Muscle layer of duodenum (tissue), 2 donors: ENCODE results near the gene AXIN1.
"Not testable (repeated sequence)": the region's sequence is repeated elsewhere in the genome, so short reads cannot be mapped to it uniquely, and the experiment has no call there.

Experiments used
- H3K27ac ChIP-seq: one replicate; pipeline ENCODE4 v1.7.0; 2013; ENCODE audit warnings: mild to moderate bottlenecking, low read length
- H3K27me3 ChIP-seq: one replicate; pipeline ENCODE4 v1.7.0; 2013; ENCODE audit warnings: low read depth, mild to moderate bottlenecking, control low read depth, low read length
- H3K36me3 ChIP-seq, 2 donors: one replicate each; pipeline ENCODE4 v1.7.0; 2013; ENCODE audit warnings: low read length in 2 of 2, control low read depth in 1 of 2, mild to moderate bottlenecking in 1 of 2; ENCODE audit not compliant: insufficient read depth in 2 of 2, control insufficient read depth in 1 of 2
- H3K4me1 ChIP-seq, 2 donors: one replicate each; pipeline ENCODE4 v1.7.0; 2013; ENCODE audit warnings: low read length in 2 of 2, mild to moderate bottlenecking in 2 of 2, control low read depth in 1 of 2, moderate library complexity in 1 of 2; ENCODE audit not compliant: insufficient read depth in 2 of 2, control insufficient read depth in 1 of 2
- H3K4me3 ChIP-seq, 2 donors: one replicate each; pipeline ENCODE4 v1.7.0; 2013; ENCODE audit warnings: low read length in 2 of 2, low read depth in 1 of 2, mild to moderate bottlenecking in 1 of 2
- H3K9me3 ChIP-seq, 2 donors: one replicate each; pipeline ENCODE4 v1.7.0; 2013; ENCODE audit warnings: low read length in 2 of 2, control low read depth in 1 of 2, mild to moderate bottlenecking in 1 of 2; ENCODE audit not compliant: control insufficient read depth in 1 of 2
- donor health status: healthy.

AXIN1 gene

DNA sequence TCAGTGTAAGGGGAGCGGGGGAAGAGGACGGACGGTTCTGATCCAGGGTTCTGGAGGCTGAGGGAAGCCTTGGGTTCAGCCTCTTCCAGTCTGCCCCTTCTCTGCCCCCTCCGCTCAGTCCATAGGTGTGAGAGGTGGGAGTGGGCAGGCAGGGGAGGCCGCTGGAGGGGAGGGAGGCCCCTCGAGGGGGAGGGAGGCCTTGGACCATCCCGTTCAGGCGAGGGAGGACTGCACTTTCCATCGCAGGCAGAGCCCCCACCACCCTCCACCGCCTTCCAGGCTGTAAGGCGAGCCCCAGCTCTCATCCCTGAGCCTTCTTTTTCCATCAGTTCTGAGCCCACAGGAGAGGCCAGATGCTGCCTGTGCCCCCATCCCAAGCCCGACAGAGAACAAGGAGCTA lies 4.2 kb upstream of the AXIN1 start:
- Histone ChIP-seq H3K4me3 (no peak overlapping the region), H3K36me3 (no peaks in the 10 kb centered on the region), H3K27ac (no peak overlapping the region), H3K9me3 (no peaks in the 10 kb centered on the region), H3K4me1 (peaks cover 0 to 5% of the 10 kb centered on the region in 2 donors), H3K27me3 (no peaks in the 10 kb centered on the region)

DNA sequence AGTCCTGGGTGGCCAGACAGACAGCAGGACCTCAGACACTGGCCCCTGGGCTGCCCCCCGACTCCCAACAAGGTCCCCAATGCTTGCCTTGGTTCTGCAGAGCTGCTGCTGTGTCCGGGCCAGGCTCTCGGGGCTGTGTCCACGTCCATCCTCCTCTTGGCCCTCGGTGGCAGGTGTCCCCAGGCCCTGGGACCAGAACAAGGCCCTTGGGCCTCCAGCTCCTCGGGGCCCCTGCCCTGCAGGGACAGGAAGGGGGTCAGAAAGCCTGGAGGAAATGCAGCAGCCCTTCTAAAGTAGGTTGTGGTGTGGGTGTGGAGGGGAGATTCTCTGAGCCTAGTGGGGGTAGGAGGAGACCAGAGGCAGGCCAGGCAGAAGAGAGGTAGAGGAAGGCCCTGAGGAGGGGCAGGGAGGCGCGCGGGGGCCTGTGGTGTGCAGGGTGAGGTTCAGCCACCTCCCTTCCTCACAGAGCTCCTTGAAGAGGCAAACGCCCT lies 2.5 kb upstream of the AXIN1 start:
- Histone ChIP-seq H3K4me1 (peaks cover 0 to 5% of the 10 kb centered on the region in 2 donors), H3K27me3 (no peaks in the 10 kb centered on the region), H3K4me3 (no peak overlapping the region), H3K36me3 (no peaks in the 10 kb centered on the region), H3K27ac (no peak overlapping the region), H3K9me3 (no peaks in the 10 kb centered on the region)

- no peaks in the 10 kb centered on the region for H3K9me3 ChIP-seq
- H3K27me3 ChIP-seq, result no peaks in the 10 kb centered on the region
- peaks cover 0 to 5% of the 10 kb centered on the region in 2 donors for H3K4me1 ChIP-seq
- H3K4me3 ChIP-seq, result no peak overlapping the region
- H3K27ac ChIP-seq, result no peak overlapping the region
- no peaks in the 10 kb centered on the region for H3K36me3 ChIP-seq
Measured at GRCh38 chr16:354291-354881, 1.9 kb upstream of the AXIN1 start.

DNA sequence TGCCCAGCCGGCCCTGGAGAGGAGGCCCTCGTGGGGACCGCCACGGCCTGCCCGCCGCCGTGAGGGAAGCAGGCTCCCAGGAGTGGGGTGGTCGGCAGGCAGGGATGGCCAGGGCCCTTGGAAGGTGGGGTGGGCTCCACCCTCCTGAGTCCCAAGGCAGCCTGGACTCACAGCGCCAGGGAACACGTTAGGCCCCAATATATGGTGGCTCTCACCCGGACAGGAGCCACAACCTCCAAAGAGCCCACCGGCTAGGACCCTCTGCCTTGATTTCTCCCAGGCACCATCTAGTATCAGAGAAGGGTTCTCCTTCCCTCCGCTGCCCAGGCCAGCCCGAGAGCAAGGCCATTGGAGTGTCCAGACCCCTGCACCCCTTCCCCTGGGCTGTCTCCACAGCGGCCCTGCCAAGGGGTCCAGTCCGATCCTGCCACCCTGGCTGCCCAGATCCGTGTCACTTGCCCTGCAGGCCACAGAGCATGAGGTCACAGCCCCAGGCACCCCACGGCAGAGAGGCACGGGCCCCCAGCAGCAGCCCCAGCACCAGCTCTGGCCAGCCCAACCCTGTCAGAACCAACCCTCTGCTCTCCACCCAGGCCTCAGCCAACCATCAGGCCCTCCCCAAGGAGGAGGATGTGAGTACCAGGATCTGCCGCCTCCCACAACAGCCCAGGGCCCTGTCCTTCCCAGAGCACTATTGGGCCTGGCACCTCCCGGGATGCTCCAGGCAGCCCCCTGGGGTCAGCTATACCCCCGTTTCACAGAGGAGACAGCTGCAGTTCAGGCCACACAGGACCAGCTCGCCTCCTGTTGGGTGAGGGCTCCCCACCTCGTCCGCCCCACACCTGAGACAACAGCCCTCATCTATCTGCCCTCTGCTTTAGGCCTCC lies 1.1 kb upstream of the AXIN1 start:
- Histone ChIP-seq H3K4me1 (peaks cover 0 to 5% of the 10 kb centered on the region in 2 donors), H3K4me3 (peak overlapping the region; percentile 21 to 56), H3K9me3 (no peaks in the 10 kb centered on the region), H3K27ac (no peak overlapping the region), H3K36me3 (no peaks in the 10 kb centered on the region), H3K27me3 (no peaks in the 10 kb centered on the region)

GRCh38 chr16:351804-352520 lies 561 bp downstream of the AXIN1 start:
- peaks cover 0 to 5% of the 10 kb centered on the region in 2 donors for H3K4me1 ChIP-seq

GRCh38 chr16:350203-350602 lies 2.3 kb downstream of the AXIN1 start:
- H3K27ac ChIP-seq, result no peak overlapping the region
- no peaks in the 10 kb centered on the region for H3K27me3 ChIP-seq
- H3K9me3 ChIP-seq, result no peaks in the 10 kb centered on the region
- peaks cover 11 to 14% of the 10 kb centered on the region in 2 donors for H3K36me3 ChIP-seq
- no peak overlapping the region for H3K4me3 ChIP-seq
- H3K4me1 ChIP-seq, result peaks cover 0 to 5% of the 10 kb centered on the region in 2 donors

More at GRCh38 chr16:351804-352520, 561 bp downstream of the AXIN1 start:
- Histone ChIP-seq H3K4me3 (peak overlapping the region; percentile 39 to 68), H3K9me3 (no peaks in the 10 kb centered on the region), H3K27me3 (no peaks in the 10 kb centered on the region), H3K36me3 (peaks cover 0 to 4% of the 10 kb centered on the region in 2 donors), H3K27ac (no peak overlapping the region)

DNA sequence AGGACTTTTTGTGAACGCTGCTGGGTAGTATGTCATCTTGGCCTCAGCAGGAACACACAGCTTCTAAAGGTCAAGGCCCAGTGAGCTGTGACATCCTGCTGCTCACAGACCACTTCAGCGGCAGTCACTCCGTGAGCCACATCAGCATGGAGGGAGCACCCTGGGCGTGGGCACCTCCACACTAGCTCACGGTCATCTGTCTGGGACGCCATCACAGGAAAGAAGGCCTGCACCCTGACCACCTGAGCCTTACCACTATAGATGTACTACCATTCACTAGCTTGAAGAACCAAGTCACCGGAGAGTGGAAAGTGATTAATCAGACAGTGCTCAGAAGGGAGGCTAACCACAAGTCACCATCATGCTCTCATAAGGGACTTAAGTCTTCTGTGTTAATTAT lies 3.3 kb downstream of the AXIN1 start:
- Histone ChIP-seq H3K27me3 (no peaks in the 10 kb centered on the region), H3K4me3 (no peak overlapping the region), H3K4me1 (peaks cover 0 to 5% of the 10 kb centered on the region in 2 donors), H3K36me3 (peaks cover 15 to 21% of the 10 kb centered on the region in 2 donors), H3K27ac (no peak overlapping the region), H3K9me3 (no peaks in the 10 kb centered on the region)

- not testable (repeated sequence) for H3K9me3 ChIP-seq, H3K27me3 ChIP-seq, H3K4me3 ChIP-seq, H3K27ac ChIP-seq, H3K4me1 ChIP-seq
- peaks cover 15 to 21% of the 10 kb centered on the region in 2 donors for H3K36me3 ChIP-seq
Measured at GRCh38 chr16:348495-348894, 4.0 kb downstream of the AXIN1 start.

GRCh38 chr16:347203-347602 lies 5.3 kb downstream of the AXIN1 start:
- Histone ChIP-seq H3K9me3 (no peaks in the 10 kb centered on the region), H3K27ac (no peak overlapping the region), H3K4me1 (no peaks in the 10 kb centered on the region), H3K4me3 (no peak overlapping the region), H3K36me3 (peaks cover 15 to 21% of the 10 kb centered on the region in 2 donors), H3K27me3 (no peaks in the 10 kb centered on the region)

- Histone ChIP-seq H3K9me3 (no peaks in the 10 kb centered on the region), H3K27me3 (no peaks in the 10 kb centered on the region), H3K36me3 (peaks cover 15 to 21% of the 10 kb centered on the region in 2 donors), H3K4me1 (no peaks in the 10 kb centered on the region), H3K4me3 (no peak overlapping the region), H3K27ac (no peak overlapping the region)
Measured at GRCh38 chr16:346587-346986, 5.9 kb downstream of the AXIN1 start.

- no peaks in the 10 kb centered on the region for H3K4me1 ChIP-seq
- no peak overlapping the region for H3K4me3 ChIP-seq
- H3K36me3 ChIP-seq, result peaks cover 15 to 21% of the 10 kb centered on the region in 2 donors
- H3K27ac ChIP-seq, result no peak overlapping the region
- no peaks in the 10 kb centered on the region for H3K9me3 ChIP-seq
- no peaks in the 10 kb centered on the region for H3K27me3 ChIP-seq
Measured at GRCh38 chr16:345772-346171, 6.8 kb downstream of the AXIN1 start.
